T47D (cell line): Measurements from ENCODE around the gene BNC2.

Source experiments
- DNase-seq, 2 experiments: peaks; one replicate each; pipeline versions ENCODE4 v3.0.0 to v3.0.0-alpha.2; 2011 to 2012; ENCODE audit warnings: low read depth in 1 of 2, low spot score in 1 of 2
- JUND ChIP-seq: IDR thresholded peaks from 2 replicates; pipeline ENCODE4 v1.6.1; 2012; ENCODE audit warnings: low read depth
- in situ Hi-C: cut with HindIII; loops from 2 replicates; pipeline ENCODE4 v1.10.0; 2016; ENCODE audit warnings: low sequenced_read_pairs, low pct_unique_long_range_greater_than_20kb

BNC2 gene

DNA sequence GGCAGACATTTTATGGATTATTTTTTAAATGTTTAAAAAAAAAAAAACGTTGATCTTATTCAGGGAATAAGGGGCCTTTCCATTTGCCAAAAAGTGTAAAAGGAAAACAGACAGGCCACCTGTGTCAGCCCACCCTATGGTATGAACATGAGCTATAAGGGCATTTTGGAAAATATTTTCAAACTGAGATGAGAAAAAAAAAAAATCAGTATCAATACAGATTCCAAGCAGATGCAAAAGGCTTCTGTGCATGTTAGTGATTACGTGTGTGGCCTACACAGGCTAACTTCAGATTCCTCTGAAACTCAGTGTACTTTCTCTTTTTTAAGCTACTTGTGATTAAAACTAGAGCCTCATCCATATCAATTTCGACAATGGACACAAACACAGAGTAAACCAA lies 189.9 kb downstream of the BNC2 start:
- no peak for DNase-seq
- in situ Hi-C loops, result no loop called here
- TF ChIP-seq JUND, result no peak

DNA sequence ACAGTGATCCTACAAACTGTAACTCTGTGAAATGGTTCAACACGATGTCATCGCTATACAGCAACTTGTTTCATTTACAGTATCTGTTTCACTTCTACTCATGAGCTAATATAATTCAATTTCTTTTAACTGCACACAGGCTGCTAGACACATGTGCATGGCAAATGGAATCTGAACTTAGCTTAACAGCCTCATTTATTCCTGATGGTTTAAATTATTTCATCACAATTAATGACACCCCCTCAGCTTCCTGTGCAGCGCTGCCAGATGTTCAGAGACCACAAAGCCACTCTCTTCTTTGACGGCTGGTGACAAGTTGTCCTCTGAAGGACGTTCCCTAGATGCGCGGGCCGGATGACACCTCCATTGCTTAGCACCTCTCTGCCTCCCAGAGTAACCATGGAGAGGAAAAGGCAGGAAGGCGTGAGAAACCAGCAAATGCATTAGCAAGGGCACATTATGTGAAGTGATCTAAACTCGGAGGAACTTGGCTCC lies 191.1 kb downstream of the BNC2 start:
- no peak for TF ChIP-seq JUND
- no peak for DNase-seq
- in situ Hi-C loops, result no loop called here

DNA sequence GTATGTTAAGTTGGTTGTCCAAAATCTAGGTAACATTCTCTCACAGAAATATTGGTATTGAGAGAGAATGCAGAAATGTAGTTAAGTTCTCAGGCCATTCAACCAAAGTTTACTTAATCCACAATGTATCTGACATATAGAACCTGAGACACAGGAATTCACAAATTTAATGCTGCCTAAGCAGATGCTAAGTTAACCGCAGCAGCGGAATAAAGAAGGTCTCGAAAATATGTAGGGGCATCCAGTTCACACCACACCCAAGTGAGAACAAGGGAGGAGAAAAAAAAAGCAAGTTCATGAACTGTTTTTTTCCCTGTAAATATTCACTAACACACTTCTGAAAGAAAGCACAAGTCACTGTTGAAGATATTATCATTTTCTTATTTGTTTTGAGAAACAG lies 194.0 kb downstream of the BNC2 start:
- in situ Hi-C loops, result no loop called here
- no peak for DNase-seq
- no peak for TF ChIP-seq JUND

DNA sequence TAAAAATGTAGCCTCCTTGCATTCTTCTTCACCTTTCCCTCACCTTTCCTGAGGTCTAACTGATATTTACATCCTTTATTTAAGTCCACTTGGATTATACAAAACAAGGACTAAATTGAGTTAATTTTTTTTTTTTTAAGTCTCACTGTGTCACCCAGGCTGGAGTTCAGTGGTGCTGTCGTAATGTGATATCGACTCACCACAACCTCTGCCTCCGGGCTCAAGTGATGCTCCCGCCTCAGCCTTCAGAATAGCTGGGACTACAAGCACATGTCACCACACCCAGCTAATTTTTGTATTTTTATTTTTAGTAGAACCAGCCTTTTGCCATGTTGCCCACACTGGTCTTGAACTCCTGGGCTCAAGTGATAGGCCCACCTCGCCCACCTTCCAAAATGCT lies 195.3 kb downstream of the BNC2 start:
- TF ChIP-seq JUND, result no peak
- in situ Hi-C loops, result no loop called here
- no peak for DNase-seq

DNA sequence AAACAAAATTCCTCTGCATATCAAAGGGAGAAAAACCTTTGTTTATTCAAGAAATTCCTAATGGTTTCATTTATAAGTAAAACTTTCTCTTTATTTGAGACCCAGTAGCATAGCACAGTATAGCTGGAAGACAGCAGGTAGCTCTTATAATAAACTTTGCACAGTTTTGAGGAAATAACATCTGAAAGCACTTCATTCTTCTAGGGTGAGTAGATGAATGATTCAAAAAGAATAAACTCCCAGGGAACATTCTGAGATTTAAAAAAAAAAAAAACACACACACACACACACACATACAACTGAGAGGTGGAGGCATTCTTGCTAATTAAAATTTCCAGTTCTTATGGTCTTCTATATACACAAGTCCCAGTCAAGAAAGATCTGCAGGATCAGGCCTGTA lies 197.3 kb downstream of the BNC2 start:
- in situ Hi-C loops, result no loop called here
- no peak for TF ChIP-seq JUND
- no peak for DNase-seq

DNA sequence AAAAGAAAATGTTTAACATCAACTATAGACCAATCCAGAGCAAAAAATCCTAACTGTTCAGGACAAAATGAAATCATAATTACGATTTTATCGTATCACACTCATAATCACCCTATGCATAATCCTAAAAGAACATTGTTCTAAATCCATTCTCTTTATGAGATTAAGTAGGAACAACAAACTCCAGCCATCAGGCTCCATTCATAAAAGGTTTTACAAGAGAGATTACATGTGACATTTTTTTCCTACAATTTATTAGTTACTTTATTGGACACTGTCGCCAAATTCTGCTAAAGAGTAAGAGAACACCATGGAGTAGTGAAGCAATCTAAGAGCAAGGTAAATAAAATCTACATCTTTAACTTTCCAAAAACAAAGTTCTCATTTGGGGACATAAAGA lies 198.0 kb downstream of the BNC2 start:
- in situ Hi-C loops, result no loop called here
- no peak for TF ChIP-seq JUND
- no peak for DNase-seq

DNA sequence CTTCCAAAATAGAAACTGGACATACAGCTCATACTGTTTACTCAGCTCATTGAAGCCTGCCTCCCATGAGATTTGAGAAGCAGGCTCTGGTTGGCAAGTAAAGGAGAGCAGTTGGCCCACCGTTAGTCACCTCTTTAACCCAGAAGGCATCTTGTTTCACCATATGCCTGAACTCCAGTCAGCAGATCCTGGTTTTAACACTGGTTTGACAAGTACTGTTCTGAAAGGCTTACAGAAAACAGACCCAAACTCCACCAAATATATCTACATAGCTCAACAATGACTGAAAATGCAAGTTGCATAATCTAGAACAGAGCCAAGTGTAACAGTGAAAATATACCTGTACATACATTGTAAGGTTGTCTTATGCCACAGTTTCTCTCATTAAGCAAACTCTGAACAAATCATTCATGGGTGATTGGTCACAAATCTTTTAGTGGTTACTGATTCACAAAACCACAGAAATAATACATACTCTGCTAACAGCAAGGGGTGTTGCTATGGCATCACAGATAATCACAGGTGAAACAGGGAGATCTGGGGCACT lies 198.8 kb downstream of the BNC2 start:
- no peak for TF ChIP-seq JUND
- in situ Hi-C loops, result no loop called here
- no peak for DNase-seq

DNA sequence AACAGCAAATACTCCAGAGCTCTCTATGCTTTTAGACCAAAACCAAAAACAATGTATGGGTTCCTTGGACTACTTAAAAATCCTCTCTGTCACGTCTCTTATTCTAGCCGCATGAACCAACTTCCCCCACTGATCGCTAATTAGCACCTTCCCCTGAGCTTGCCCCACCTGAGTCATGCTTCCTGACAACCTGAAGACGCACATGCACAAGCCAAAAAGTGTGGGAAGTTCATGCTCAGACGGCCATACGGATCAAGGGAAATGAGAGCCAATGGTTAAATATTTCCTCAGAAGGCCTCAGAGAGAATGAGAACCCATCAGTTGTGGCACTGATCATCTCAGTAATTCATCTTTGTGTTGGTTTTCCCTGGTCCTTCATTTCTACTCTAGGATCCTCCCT lies 199.7 kb downstream of the BNC2 start:
- no peak for TF ChIP-seq JUND
- no peak for DNase-seq
- in situ Hi-C loops, result no loop called here

DNA sequence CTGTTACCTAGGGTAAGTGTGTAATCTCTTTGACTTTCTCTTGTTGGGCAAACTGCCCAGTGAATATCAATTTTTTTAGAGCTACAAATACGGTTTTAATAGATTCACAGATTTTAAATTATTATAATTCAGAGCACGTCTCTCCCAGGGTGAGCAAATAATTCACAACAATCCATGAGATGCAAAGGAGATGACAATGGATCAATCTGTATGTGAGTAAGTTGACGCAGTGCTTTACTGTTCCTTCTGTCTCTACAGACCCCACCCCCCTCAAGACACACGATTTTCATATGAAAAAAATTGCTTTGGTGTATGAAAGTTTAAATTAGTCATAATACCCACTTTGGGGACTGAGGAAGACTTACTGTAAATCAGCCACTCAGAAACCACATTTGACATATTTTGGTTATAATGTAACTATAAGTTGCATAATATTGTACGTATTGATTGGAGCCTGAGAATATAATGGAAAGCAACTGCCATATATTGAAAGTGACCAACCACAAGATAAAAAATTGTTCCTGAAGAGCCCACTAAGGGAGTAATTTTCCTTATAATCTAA lies 201.7 kb downstream of the BNC2 start:
- no peak for DNase-seq
- TF ChIP-seq JUND, result no peak
- in situ Hi-C loops, result no loop called here

DNA sequence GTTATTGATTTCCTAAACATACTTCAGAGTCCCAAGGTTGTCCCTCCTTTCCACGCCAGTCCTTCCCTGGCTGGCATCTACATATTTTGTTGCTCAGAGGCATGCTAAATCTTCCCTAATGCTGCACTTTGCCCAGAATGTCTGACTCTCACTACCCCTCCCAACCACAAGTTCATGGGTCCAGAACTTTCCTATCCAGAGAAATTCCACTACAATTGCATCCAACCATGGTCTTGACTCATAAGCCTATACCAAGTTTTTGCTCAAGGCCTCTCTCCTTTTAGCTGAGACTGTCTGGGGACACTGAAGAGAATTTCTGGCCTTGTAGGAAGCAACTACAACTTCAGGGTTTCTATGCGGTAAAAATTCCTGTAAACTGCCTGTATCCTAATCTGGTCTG lies 206.3 kb downstream of the BNC2 start:
- TF ChIP-seq JUND, result no peak
- no peak for DNase-seq
- in situ Hi-C loops, result no loop called here

DNA sequence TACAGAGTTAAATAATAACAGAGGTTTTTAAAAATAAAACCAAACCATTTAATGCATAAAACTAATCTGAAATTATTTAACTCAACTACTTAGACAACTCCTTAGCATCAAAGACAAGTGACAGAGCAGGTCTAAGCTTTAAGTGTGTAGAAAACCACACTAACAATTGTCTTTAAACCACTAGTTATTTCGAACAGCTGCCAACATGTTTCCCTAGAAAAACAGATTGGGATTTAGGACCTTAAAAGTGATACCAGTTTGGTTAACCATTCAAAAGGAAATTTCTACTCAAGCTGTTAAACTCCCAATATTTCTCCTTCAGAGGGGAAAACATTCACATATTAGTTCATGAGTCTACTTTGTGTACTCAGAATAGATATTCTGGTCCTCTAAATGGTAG lies 208.7 kb downstream of the BNC2 start:
- in situ Hi-C loops, result no loop called here
- DNase-seq, result no peak
- TF ChIP-seq JUND, result no peak

DNA sequence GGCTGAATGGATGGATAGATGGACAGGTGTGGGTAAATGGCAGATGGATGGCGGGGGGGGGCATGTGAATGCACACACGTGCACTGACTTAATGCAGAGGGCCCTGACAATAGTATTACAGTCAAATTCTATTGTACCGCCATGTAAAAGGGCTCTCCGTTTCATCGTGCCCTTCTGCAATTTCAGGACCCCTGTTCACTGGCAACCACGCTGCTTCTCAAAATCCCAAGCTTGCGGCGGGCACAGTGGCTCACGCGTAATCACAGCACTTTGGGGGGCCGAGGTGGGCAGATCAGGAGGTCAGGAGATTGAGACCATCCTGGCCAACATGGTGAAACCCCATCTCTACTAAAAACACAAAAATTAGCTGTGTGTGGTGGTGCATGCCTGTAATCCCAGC lies 211.4 kb downstream of the BNC2 start:
- in situ Hi-C loops, result no loop called here
- DNase-seq, result no peak

DNA sequence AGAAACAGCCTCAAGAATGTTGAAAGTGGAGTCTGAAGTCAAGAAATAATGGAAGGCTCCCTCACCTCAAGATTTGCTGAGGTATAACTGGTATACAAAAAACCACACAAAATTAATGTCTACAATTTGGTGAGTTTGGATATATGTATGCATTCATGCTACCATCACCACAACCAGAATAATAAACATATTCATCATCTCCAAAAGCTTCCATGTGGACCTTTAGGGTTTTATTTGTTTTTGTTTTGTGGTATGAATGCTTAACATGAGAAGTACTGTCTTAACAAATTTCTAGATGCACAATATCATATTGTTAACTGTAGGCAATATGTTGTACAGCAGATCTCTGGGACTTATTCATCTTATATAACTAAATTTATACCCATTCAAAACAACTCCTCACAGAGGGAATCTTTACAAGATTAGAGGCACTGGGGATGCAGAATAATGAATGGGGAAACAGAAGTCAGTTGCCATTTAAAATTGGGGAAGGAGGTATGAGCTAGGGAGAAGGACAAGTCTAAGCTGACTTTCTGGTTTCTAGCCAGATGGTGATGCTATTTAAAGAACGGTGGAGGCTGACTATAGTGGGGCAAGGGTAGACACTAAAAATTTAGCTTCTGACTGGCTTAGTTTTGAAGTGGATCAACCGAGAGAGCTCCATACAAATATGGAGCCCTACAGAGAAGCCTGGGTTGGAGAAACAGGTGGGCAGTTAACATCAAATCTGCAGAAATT lies 213.9 kb downstream of the BNC2 start:
- DNase-seq, result no peak
- no peak for TF ChIP-seq JUND
- in situ Hi-C loops, result no loop called here

More for the DNA sequence above, 211.4 kb downstream of the BNC2 start:
- TF ChIP-seq JUND, result no peak
